ENCODE measurements around the gene CFAP57.

The CFAP57 gene

DNA sequence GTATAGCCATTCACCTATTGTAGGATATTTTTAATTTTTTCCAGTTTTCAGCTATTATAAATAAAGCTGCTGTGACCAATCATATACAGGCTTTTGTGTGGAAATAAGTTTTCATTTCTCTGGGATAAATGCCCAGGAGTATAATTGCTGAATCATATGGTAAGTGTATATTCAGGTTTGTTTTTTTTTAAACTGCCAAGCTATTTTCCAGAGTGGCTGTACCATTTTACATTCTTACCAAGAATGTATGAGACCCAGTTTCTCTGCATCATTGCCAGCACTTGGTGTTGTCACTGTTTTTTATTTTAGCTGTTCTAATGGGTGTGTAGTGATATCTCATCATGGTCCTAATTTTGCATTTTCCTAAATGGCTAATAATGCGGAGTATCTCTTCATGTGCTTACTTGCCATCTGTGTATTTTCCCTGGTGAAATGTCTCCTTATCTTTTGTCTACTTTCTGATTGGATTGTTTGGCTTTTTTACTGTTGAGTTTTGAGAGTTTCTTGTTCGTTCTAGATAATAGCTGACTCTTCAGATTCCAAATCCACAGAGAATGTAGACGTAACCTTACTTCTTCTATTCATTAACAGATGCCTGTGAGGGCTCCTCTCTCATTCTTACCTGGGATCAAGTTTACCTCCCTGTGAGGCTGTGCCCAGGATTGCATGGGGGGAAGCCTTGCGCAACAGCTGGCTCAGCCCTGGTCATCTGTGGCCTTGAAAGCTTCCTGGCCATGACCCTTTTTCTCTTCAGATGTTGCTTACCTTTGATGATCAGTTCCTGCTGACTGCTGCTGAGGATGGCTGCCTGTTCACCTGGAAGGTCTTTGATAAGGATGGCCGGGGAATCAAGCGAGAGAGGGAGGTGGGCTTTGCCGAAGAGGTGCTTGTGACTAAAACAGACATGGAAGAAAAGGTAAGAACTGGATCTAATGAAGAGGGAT lies 42.6 kb downstream of the CFAP57 start:
- TF ChIP-seq, protein P1, sequence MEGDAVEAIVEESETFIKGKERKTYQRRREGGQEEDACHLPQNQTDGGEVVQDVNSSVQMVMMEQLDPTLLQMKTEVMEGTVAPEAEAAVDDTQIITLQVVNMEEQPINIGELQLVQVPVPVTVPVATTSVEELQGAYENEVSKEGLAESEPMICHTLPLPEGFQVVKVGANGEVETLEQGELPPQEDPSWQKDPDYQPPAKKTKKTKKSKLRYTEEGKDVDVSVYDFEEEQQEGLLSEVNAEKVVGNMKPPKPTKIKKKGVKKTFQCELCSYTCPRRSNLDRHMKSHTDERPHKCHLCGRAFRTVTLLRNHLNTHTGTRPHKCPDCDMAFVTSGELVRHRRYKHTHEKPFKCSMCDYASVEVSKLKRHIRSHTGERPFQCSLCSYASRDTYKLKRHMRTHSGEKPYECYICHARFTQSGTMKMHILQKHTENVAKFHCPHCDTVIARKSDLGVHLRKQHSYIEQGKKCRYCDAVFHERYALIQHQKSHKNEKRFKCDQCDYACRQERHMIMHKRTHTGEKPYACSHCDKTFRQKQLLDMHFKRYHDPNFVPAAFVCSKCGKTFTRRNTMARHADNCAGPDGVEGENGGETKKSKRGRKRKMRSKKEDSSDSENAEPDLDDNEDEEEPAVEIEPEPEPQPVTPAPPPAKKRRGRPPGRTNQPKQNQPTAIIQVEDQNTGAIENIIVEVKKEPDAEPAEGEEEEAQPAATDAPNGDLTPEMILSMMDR (IDR thresholded peaks at IDR 0.05; ENCODE audit: extremely low read depth, missing control alignments) = no peak
- DNase-seq (ENCODE audit: low spot score) = no peak

DNA sequence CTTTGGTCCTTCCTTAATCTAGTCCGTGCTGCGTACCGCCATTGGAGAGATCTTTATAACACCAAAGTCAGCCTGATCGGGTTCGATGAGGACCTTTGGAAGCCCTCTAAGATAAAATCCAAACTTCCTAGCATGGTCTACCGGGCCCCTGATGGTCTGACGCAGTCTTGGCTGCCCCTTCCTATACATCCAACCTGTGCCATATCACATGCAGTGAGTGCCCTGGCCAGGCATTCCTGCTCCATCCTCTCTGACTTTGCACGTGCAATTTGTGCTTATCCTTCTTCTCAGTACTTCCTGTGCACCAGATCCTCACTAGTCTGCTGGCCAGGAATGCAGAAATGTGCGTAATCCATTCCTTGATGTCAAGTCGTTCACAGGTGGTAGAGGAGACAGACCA lies 45.6 kb downstream of the CFAP57 start:
- TF ChIP-seq, protein P1 (IDR thresholded peaks at IDR 0.05; ENCODE audit: extremely low read depth, missing control alignments) = no peak
- no peak for DNase-seq (ENCODE audit: low spot score)

DNA sequence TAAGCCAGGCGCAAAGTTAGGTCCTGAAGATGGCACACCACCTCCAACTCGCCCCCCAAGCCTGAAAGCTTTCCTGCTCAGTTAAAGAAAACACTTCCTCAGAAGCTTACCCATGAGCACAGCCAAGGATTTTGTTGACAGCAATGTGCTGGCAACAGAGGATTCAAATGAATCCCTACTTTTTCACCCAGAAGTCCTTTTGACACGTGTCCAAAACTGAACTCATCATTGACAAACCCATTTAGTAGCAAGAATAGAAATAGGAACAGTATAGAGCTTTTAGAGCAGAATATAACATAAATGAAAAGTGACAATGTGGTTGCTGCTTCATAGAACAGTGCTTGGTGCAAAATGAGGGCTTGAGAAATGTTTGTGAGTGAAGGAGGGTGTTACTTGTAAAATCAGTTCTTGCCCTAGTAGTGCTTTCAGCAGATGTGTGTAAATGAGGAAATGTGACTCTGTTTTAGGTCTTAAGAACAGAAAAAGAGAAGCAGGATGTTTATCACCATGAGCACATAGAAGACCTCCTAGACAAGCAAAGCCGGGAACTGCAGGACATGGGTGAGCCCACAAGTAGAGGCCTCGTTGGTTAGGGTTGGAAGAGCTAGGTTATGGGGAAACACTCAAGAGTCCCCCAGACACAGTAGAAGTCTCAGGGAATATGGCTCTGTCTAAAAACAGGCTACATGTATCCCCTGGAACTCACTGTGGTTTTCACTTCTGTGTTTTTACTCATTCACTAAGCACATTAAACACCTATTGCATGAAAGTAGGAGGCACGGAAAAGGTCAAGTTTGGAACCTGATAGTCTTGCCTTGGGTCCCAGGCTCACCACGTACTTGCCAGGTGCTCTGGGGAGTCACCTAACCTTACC lies 49.0 kb downstream of the CFAP57 start:
- TF ChIP-seq, protein P1 (IDR thresholded peaks at IDR 0.05; ENCODE audit: extremely low read depth, missing control alignments) = no peak
- peak; percentile 53 for DNase-seq (ENCODE audit: low spot score)

DNA sequence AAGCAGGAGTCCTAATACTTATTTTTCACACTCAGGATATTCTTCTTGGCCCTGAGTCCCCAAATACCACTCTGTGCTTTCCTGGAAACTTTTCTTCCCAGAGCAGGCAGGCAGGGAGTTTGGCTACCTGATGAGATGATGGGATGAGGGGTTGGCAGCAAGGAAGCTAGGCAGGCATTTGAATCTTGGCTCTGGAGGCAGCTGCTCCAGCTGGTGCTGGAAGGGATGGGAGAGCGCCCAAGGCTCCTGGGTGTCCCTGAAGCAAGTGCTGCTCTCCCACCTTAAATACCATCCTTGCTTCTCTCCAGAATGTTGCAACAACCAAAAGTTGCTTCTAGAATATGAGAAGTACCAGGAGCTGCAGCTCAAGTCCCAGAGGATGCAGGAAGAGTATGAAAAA lies 49.7 kb downstream of the CFAP57 start:
- TF ChIP-seq, protein P1 (IDR thresholded peaks at IDR 0.05; ENCODE audit: extremely low read depth, missing control alignments) = no peak
- no peak for DNase-seq (ENCODE audit: low spot score)

DNA sequence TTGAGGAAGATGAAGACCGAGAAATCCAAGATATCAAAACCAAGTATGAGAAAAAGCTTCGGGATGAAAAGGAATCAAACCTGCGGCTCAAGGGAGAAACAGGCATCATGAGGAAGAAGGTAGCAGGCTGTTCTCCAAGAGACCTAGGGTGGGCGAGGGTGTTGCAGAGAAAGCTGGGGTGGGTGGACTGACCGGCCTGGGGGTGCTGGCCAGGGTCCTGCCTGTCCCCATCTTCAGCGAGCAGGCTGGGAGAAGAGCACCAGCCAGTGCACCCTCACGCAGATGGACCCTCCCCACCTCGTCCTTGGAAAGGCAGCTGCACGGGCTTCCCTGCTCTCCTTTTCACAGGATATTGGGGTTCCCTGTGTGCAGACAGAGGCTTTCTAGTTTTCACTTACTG lies 50.7 kb downstream of the CFAP57 start:
- DNase-seq (ENCODE audit: low spot score) = no peak
- TF ChIP-seq, protein P1 (IDR thresholded peaks at IDR 0.05; ENCODE audit: extremely low read depth, missing control alignments) = no peak

DNA sequence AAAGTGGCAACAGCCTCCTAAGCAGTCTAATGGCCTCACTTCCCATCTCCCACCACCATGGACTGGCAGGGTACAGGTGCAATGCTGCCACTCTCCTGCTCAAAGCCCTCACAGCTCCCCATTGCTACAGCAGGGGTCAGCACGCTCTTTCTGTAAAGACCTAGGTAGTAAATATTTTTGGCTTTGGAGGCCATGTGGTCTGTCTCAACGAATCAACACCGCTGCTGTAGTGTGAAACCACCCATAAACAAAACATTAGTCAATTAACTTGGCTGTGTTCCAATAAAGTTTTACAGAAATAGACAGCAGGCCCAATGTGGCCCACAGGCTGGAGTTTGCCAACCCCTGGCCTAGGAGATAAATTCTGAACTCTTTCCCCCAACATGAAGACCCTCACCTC lies 53.0 kb downstream of the CFAP57 start:
- TF ChIP-seq, protein P1 (IDR thresholded peaks at IDR 0.05; ENCODE audit: extremely low read depth, missing control alignments) = no peak
- no peak for DNase-seq (ENCODE audit: low spot score)

Measured in GM20000 (cell line).